PC-9 (cell line): ENCODE data around the gene AHCTF1. TPM values are rescaled to one million over a fixed set of nuclear protein-coding genes. Genes with fewer than 3 reads are reported as not detected.
"Not testable (repeated sequence)": the region's sequence is repeated elsewhere in the genome, so short reads cannot be mapped to it uniquely, and the experiment has no call there.

Experiments
- BruUV-seq: library from RNA; stranded (reverse); fragments of 400-500 nt; replicated peaks from 2 replicates; lab custom pipeline; 2021; lab: Mats Ljungman, UMichigan
- CTCF ChIA-PET: fragments of 300-600 bp; sonication (Branson Sonifier 250); formaldehyde crosslinking; loops from one replicate; lab custom pipeline; 2022; ENCODE audit warnings: antibody characterized with exemption; lab: Charles Lee
- POLR2A ChIA-PET: fragments of 300-600 bp; sonication (Branson Sonifier 250); formaldehyde crosslinking; loops from one replicate; lab custom pipeline; 2022; ENCODE audit warnings: antibody characterized with exemption; ENCODE audit not compliant: unreplicated experiment; lab: Charles Lee
- DNase-seq, 2 experiments: peaks; one replicate each; pipeline versions ENCODE4 v3.0.0 to v3.0.0-alpha.2; 2015 to 2022; ENCODE audit warnings: mixed read lengths in 1 of 2
- H2AFZ ChIP-seq: fragments of 200-600 bp; sonication (generic); 2 replicates; pipeline ENCODE4 v1.8.1; 2017; ENCODE audit warnings: antibody characterized with exemption
- H3F3A ChIP-seq: fragments of 200-600 bp; sonication (generic); 2 replicates; pipeline ENCODE4 v1.8.1; 2017; ENCODE audit warnings: antibody characterized with exemption, mild to moderate bottlenecking, low read depth; ENCODE audit not compliant: insufficient read depth
- H3K27ac ChIP-seq: fragments of 200-600 bp; sonication (generic); 2 replicates; pipeline ENCODE4 v1.6.1; 2016; ENCODE audit warnings: mixed run types
- H3K27me3 ChIP-seq: fragments of 200-600 bp; sonication (generic); 2 replicates; pipeline ENCODE4 v1.6.1; 2016; ENCODE audit warnings: low read depth, mixed run types; ENCODE audit not compliant: insufficient read depth
- H3K36me3 ChIP-seq: fragments of 200-600 bp; sonication (generic); 2 replicates; pipeline ENCODE4 v1.6.1; 2016; ENCODE audit warnings: low read depth, mixed run types
- H3K4me1 ChIP-seq: fragments of 200-600 bp; sonication (generic); replicated peaks from 2 replicates; pipeline ENCODE4 v1.6.1; 2016; ENCODE audit warnings: mixed run types; ENCODE audit not compliant: insufficient read depth
- H3K4me2 ChIP-seq: fragments of 200-600 bp; sonication (generic); 2 replicates; pipeline ENCODE4 v1.6.1; 2017; ENCODE audit warnings: mixed run types
- H3K4me3 ChIP-seq: fragments of 200-600 bp; sonication (generic); 2 replicates; pipeline ENCODE4 v1.6.1; 2016; ENCODE audit warnings: mixed run types
- H3K79me2 ChIP-seq: fragments of 200-600 bp; sonication (generic); 2 replicates; pipeline ENCODE4 v1.6.1; 2017; ENCODE audit warnings: low read depth, mixed run types
- H3K9me2 ChIP-seq: fragments of 200-600 bp; sonication (generic); 2 replicates; pipeline ENCODE4 v1.8.1; 2017; ENCODE audit warnings: mild to moderate bottlenecking; ENCODE audit not compliant: insufficient read depth
- H3K9me3 ChIP-seq: fragments of 200-600 bp; sonication (generic); 2 replicates; pipeline ENCODE4 v1.8.1; 2016; ENCODE audit warnings: low read depth; ENCODE audit not compliant: insufficient read depth
- H4K20me1 ChIP-seq: fragments of 200-600 bp; sonication (generic); 2 replicates; pipeline ENCODE4 v1.8.1; 2017; ENCODE audit not compliant: insufficient read depth
- CTCF ChIP-seq: fragments of 200-600 bp; sonication (generic); conservative IDR thresholded peaks from 2 replicates; pipeline ENCODE4 v1.6.1; 2017; ENCODE audit warnings: mixed run types, antibody characterized with exemption, mild to moderate bottlenecking, moderate library complexity
- EZH2 ChIP-seq: fragments of 200-600 bp; sonication (generic); IDR thresholded peaks from 2 replicates; pipeline ENCODE4 v1.8.0; 2017; ENCODE audit warnings: antibody characterized with exemption, low read depth
- intact Hi-C: fragments of 100-400 bp; cut with micrococcal nuclease; formaldehyde crosslinking; loops from one replicate; pipeline ENCODE4 v1.10.0; 2022; ENCODE audit not compliant: unreplicated experiment
- total RNA-seq: library from RNA; stranded (reverse); gene quantifications from 2 replicates; pipeline ENCODE4 v1.2.3, GENCODE V29; 2021

The AHCTF1 gene
- total RNA-seq, 1 experiment from 2014 or later: 34.3 TPM

- H3K79me2 ChIP-seq: no peaks in the 10 kb centered on the region
- H3K9me2 ChIP-seq: no peaks in the 10 kb centered on the region
- no peak overlapping the region for H3K27ac ChIP-seq
- no peaks in the 10 kb centered on the region for H4K20me1 ChIP-seq
- ChIA-PET CTCF (no interaction called here), POLR2A (no interaction called here)
- no peak for DNase-seq
- H3K4me3 ChIP-seq: no peak overlapping the region
- H3K27me3 ChIP-seq: no peaks in the 10 kb centered on the region
- BruUV-seq: no TSS peak
- intact Hi-C loops: no loop called here
- peaks cover 11% of the 10 kb centered on the region; the same call in 1 of the 2 replicates for H3K9me3 ChIP-seq
- H3K36me3 ChIP-seq: no peaks in the 10 kb centered on the region
- no peaks in the 10 kb centered on the region for H3F3A ChIP-seq
- TF ChIP-seq CTCF: no peak
- no peak for TF ChIP-seq EZH2
- H2AFZ ChIP-seq: no peak overlapping the region
- H3K4me1 ChIP-seq: peaks cover 6% of the 10 kb centered on the region; the same call in 1 of the 2 replicates
- H3K4me2 ChIP-seq: no peak overlapping the region
Observed at GRCh38 chr1:246825557-246826175, 106.1 kb downstream of the AHCTF1 start.

- Histone ChIP-seq H4K20me1 (no peaks in the 10 kb centered on the region), H3F3A (no peaks in the 10 kb centered on the region), H3K79me2 (no peaks in the 10 kb centered on the region), H3K4me3 (no peak overlapping the region), H3K9me2 (no peaks in the 10 kb centered on the region), H3K9me3 (peaks cover 11% of the 10 kb centered on the region; the same call in 1 of the 2 replicates), H2AFZ (no peak overlapping the region), H3K27me3 (no peaks in the 10 kb centered on the region), H3K27ac (no peak overlapping the region), H3K36me3 (no peaks in the 10 kb centered on the region), H3K4me2 (no peak overlapping the region), H3K4me1 (peaks cover 6% of the 10 kb centered on the region; the same call in 1 of the 2 replicates)
- DNase-seq: no peak
- ChIA-PET CTCF (no interaction called here), POLR2A (no interaction called here)
- intact Hi-C loops: no loop called here
- no peak for TF ChIP-seq EZH2
- no peak for TF ChIP-seq CTCF
- BruUV-seq: no TSS peak
Observed at GRCh38 chr1:246824541-246824940, 107.2 kb downstream of the AHCTF1 start.

- H3K4me1 ChIP-seq, H3K4me3 ChIP-seq, CTCF ChIA-PET, H3K27ac ChIP-seq, H3K4me2 ChIP-seq, H3K9me3 ChIP-seq, intact Hi-C loops, POLR2A ChIA-PET, H2AFZ ChIP-seq, H3F3A ChIP-seq, H3K79me2 ChIP-seq, BruUV-seq, H3K27me3 ChIP-seq, H3K36me3 ChIP-seq, H4K20me1 ChIP-seq, H3K9me2 ChIP-seq, DNase-seq: not testable (repeated sequence)
Observed at GRCh38 chr1:246822154-246822553, 109.6 kb downstream of the AHCTF1 start.

- no peaks in the 10 kb centered on the region for H3F3A ChIP-seq
- no peaks in the 10 kb centered on the region for H3K36me3 ChIP-seq
- H3K27me3 ChIP-seq: no peaks in the 10 kb centered on the region
- POLR2A ChIA-PET: no interaction called here
- CTCF ChIA-PET: interaction anchor here (0.6 kb wide), 1 partner anchor 78 kb away, joined by 3 read pairs; no protein-coding TSS in a partner anchor
- no TSS peak for BruUV-seq
- no peak overlapping the region for H3K4me3 ChIP-seq
- no peaks in the 10 kb centered on the region for H3K9me3 ChIP-seq
- no peaks in the 10 kb centered on the region for H3K4me1 ChIP-seq
- intact Hi-C loops: no loop called here
- H2AFZ ChIP-seq: no peak overlapping the region
- H3K9me2 ChIP-seq: no peaks in the 10 kb centered on the region
- H3K4me2 ChIP-seq: no peak overlapping the region
- no peak overlapping the region for H3K27ac ChIP-seq
- DNase-seq: no peak
- no peaks in the 10 kb centered on the region for H3K79me2 ChIP-seq
- no peaks in the 10 kb centered on the region for H4K20me1 ChIP-seq
- TF ChIP-seq EZH2: no peak
- no peak for TF ChIP-seq CTCF
Observed at GRCh38 chr1:246820666-246821065, 111.1 kb downstream of the AHCTF1 start.

GRCh38 chr1:246817778-246818177 is 114.0 kb downstream of the AHCTF1 start:
- H3K27ac ChIP-seq, H3K9me3 ChIP-seq, intact Hi-C loops, DNase-seq, H3K4me1 ChIP-seq, CTCF ChIA-PET, H3F3A ChIP-seq, H3K9me2 ChIP-seq, BruUV-seq, POLR2A ChIA-PET, H4K20me1 ChIP-seq, H3K27me3 ChIP-seq, H3K4me3 ChIP-seq, H2AFZ ChIP-seq, H3K4me2 ChIP-seq, H3K79me2 ChIP-seq, H3K36me3 ChIP-seq: not testable (repeated sequence)
